Bronchial epithelial cell (primary cell): ENCODE data around the gene SUMF1. TPM values are rescaled to one million over a fixed set of nuclear protein-coding genes. Genes with fewer than 3 reads are reported as not detected.

ENCODE experiments used
- DNase-seq: peaks from one replicate; pipeline ENCODE4 v3.0.0-alpha.2; 2010; ENCODE audit warnings: low read depth
- FAIRE-seq: peaks from 2 replicates; lab custom pipeline; 2011; peaks lifted over from hg19 to GRCh38; lab: Jason Lieb, UNC
- H3K27me3 ChIP-seq: 2 replicates; pipeline ENCODE4 v1.5.1; 2011; ENCODE audit warnings: low read length; ENCODE audit not compliant: control insufficient read depth, insufficient read depth
- H3K36me3 ChIP-seq: 2 replicates; pipeline ENCODE4 v1.5.1; 2011; ENCODE audit warnings: low read length; ENCODE audit not compliant: control insufficient read depth, insufficient read depth
- H3K4me3 ChIP-seq: 2 replicates; pipeline ENCODE4 v1.5.1; 2011; ENCODE audit warnings: mild to moderate bottlenecking, low read depth, low read length, control low read depth
- CTCF ChIP-seq: IDR thresholded peaks from 2 replicates; pipeline ENCODE4 v1.5.1; 2011; ENCODE audit warnings: mild to moderate bottlenecking, moderate library complexity, low read length, control low read depth, inconsistent platforms; ENCODE audit not compliant: insufficient read depth, severe bottlenecking
- total RNA-seq: library from RNA; depleted of rRNA; stranded (reverse); fragments of >200 nt; gene quantifications from 2 replicates; pipeline ENCODE4 v1.2.1, GENCODE V29; 2014

SUMF1 gene
- total RNA-seq, 1 donor from 2014 or later = 44.5 TPM

GRCh38 chr3:4356546-4357410 is 110.3 kb downstream of the SUMF1 start:
- Histone ChIP-seq H3K4me3 (no peak overlapping the region), H3K36me3 (peaks cover 2% of the 10 kb centered on the region), H3K27me3 (no peaks in the 10 kb centered on the region)
- no peak for TF ChIP-seq CTCF
- FAIRE-seq (no peak), DNase-seq (no peak)

- H3K4me3 ChIP-seq = no peak overlapping the region
- H3K36me3 ChIP-seq = no peaks in the 10 kb centered on the region
- no peaks in the 10 kb centered on the region for H3K27me3 ChIP-seq
- no peak for TF ChIP-seq CTCF
- FAIRE-seq (no peak), DNase-seq (no peak)
Observed at GRCh38 chr3:4356220-4356540, 110.9 kb downstream of the SUMF1 start.

- FAIRE-seq (no peak), DNase-seq (no peak)
- Histone ChIP-seq H3K36me3 (no peaks in the 10 kb centered on the region), H3K27me3 (no peaks in the 10 kb centered on the region), H3K4me3 (no peak overlapping the region)
- TF ChIP-seq CTCF = no peak
Observed at GRCh38 chr3:4355401-4356219, 111.5 kb downstream of the SUMF1 start.

- FAIRE-seq (no peak), DNase-seq (no peak)
- Histone ChIP-seq H3K27me3 (no peaks in the 10 kb centered on the region), H3K36me3 (no peaks in the 10 kb centered on the region), H3K4me3 (no peak overlapping the region)
- TF ChIP-seq CTCF = no peak
Observed at GRCh38 chr3:4351872-4352271, 115.2 kb downstream of the SUMF1 start.

- H3K27me3 ChIP-seq = no peaks in the 10 kb centered on the region
- TF ChIP-seq CTCF = no peak
- no peak overlapping the region for H3K4me3 ChIP-seq
- H3K36me3 ChIP-seq = no peaks in the 10 kb centered on the region
- FAIRE-seq (no peak), DNase-seq (peak; percentile 9)
Observed at GRCh38 chr3:4351164-4351855, 115.8 kb downstream of the SUMF1 start.
